Activated T-cell treated with anti-CD3 and anti-CD28 coated beads, Interleukin-2, amount 50 U/mL, for 1 hour (primary cell): ENCODE results near the gene PTH.

Source experiments
- DNase-seq: peaks from one replicate; pipeline ENCODE4 v3.0.0-alpha.2; 2020

PTH gene

GRCh38 chr11:13448876-13449275, 46.9 kb downstream of the PTH start:
- DNase-seq, result no peak

- DNase-seq, result no peak
These were observed 49.4 kb downstream of the PTH start for GRCh38 chr11:13446444-13446843.

GRCh38 chr11:13445588-13445987, 50.2 kb downstream of the PTH start:
- no peak for DNase-seq
